Jurkat, Clone E6-1 (cell line): Measurements from ENCODE around the gene LRP1B.
"Not testable (repeated sequence)": the region's sequence is repeated elsewhere in the genome, so short reads cannot be mapped to it uniquely, and the experiment has no call there.

Source experiments
- DNase-seq: peaks from one replicate; pipeline ENCODE4 v3.0.0-alpha.2; 2011; ENCODE audit warnings: low read depth, low spot score
- H3K4me3 ChIP-seq: 2 replicates; pipeline ENCODE4 v1.5.1; 2011; ENCODE audit warnings: mild to moderate bottlenecking, low read length, control low read depth, moderate library complexity

LRP1B gene

GRCh38 chr2:142119347-142119746 is 11.5 kb downstream of the LRP1B start:
- no peak overlapping the region for H3K4me3 ChIP-seq
- no peak for DNase-seq

GRCh38 chr2:142112757-142113221 is 18.0 kb downstream of the LRP1B start:
- H3K4me3 ChIP-seq: no peak overlapping the region
- DNase-seq: no peak

GRCh38 chr2:142104134-142104758 is 26.6 kb downstream of the LRP1B start:
- no peak for DNase-seq
- no peak overlapping the region for H3K4me3 ChIP-seq

GRCh38 chr2:142100970-142101369 is 29.8 kb downstream of the LRP1B start:
- DNase-seq: no peak
- H3K4me3 ChIP-seq: no peak overlapping the region

- no peak overlapping the region for H3K4me3 ChIP-seq
Observed at GRCh38 chr2:142100139-142100873, 30.5 kb downstream of the LRP1B start.

GRCh38 chr2:142097711-142098110 is 33.1 kb downstream of the LRP1B start:
- DNase-seq: no peak
- no peak overlapping the region for H3K4me3 ChIP-seq

More at GRCh38 chr2:142100139-142100873, 30.5 kb downstream of the LRP1B start:
- no peak for DNase-seq

GRCh38 chr2:142095647-142096046 is 35.2 kb downstream of the LRP1B start:
- DNase-seq: no peak
- no peak overlapping the region for H3K4me3 ChIP-seq

- DNase-seq: no peak
- no peak overlapping the region for H3K4me3 ChIP-seq
Observed at GRCh38 chr2:142094233-142094632, 36.6 kb downstream of the LRP1B start.

GRCh38 chr2:142088058-142088568 is 42.7 kb downstream of the LRP1B start:
- H3K4me3 ChIP-seq: no peak overlapping the region
- DNase-seq: no peak

GRCh38 chr2:142087585-142087984 is 43.2 kb downstream of the LRP1B start:
- not testable (repeated sequence) for H3K4me3 ChIP-seq, DNase-seq

GRCh38 chr2:142082368-142082767 is 48.4 kb downstream of the LRP1B start:
- DNase-seq: no peak
- no peak overlapping the region for H3K4me3 ChIP-seq

- no peak for DNase-seq
- no peak overlapping the region for H3K4me3 ChIP-seq
Observed at GRCh38 chr2:142076317-142076716, 54.5 kb downstream of the LRP1B start.

- no peak overlapping the region for H3K4me3 ChIP-seq
- no peak for DNase-seq
Observed at GRCh38 chr2:142075826-142076225, 55.0 kb downstream of the LRP1B start.

GRCh38 chr2:142069251-142069888 is 61.4 kb downstream of the LRP1B start:
- no peak overlapping the region for H3K4me3 ChIP-seq

GRCh38 chr2:142065700-142066099 is 65.1 kb downstream of the LRP1B start:
- DNase-seq: no peak
- no peak overlapping the region for H3K4me3 ChIP-seq

More at GRCh38 chr2:142069251-142069888, 61.4 kb downstream of the LRP1B start:
- DNase-seq: no peak

- H3K4me3 ChIP-seq: no peak overlapping the region
- no peak for DNase-seq
Observed at GRCh38 chr2:142065156-142065555, 65.7 kb downstream of the LRP1B start.

GRCh38 chr2:142061733-142062132 is 69.1 kb downstream of the LRP1B start:
- DNase-seq: no peak
- H3K4me3 ChIP-seq: no peak overlapping the region

GRCh38 chr2:142058149-142058548 is 72.7 kb downstream of the LRP1B start:
- no peak for DNase-seq
- no peak overlapping the region for H3K4me3 ChIP-seq

GRCh38 chr2:142056784-142057183 is 74.0 kb downstream of the LRP1B start:
- DNase-seq: no peak
- no peak overlapping the region for H3K4me3 ChIP-seq
